ENCODE results near the gene EVI5L. TPM values are rescaled to one million over a fixed set of nuclear protein-coding genes. Genes with fewer than 3 reads are reported as not detected.
"Not testable (repeated sequence)": the region's sequence is repeated elsewhere in the genome, so short reads cannot be mapped to it uniquely, and the experiment has no call there.

Gene EVI5L
- 19.0 and 24.5 TPM in 2 replicates for total RNA-seq (2014; rRNA removed; shearing (Covaris generic))

GRCh38 chr19:7829561-7830271 lies at the start of gene EVI5L:
TSS of gene EVI5L (plus strand) at chr19:7830218. CDS start at chr19:7846543, 16,325 bp downstream.
- DNase-seq (ENCODE audit: low spot score) = peak; percentile 100
- in situ Hi-C loops (cut with HindIII; ENCODE audit: low sequenced_read_pairs) = no loop called here

GRCh38 chr19:7781157-7781556 lies 48.9 kb upstream of the EVI5L start:
- in situ Hi-C loops (cut with HindIII; ENCODE audit: low sequenced_read_pairs) = no loop called here
- DNase-seq (ENCODE audit: low spot score) = no peak

- DNase-seq (ENCODE audit: low spot score) = peak; percentile 73
- in situ Hi-C loops (cut with HindIII; ENCODE audit: low sequenced_read_pairs) = no loop called here
These were observed 46.0 kb upstream of the EVI5L start for GRCh38 chr19:7783991-7784423.

- in situ Hi-C loops (cut with HindIII; ENCODE audit: low sequenced_read_pairs) = no loop called here
- DNase-seq (ENCODE audit: low spot score) = no peak
These were observed 45.2 kb upstream of the EVI5L start for GRCh38 chr19:7784856-7785255.

GRCh38 chr19:7787141-7787540 lies 42.9 kb upstream of the EVI5L start:
- in situ Hi-C loops (cut with HindIII; ENCODE audit: low sequenced_read_pairs) = no loop called here
- DNase-seq (ENCODE audit: low spot score) = peak; percentile 95

GRCh38 chr19:7787602-7788177 lies 42.3 kb upstream of the EVI5L start:
- DNase-seq (ENCODE audit: low spot score) = no peak

GRCh38 chr19:7788178-7788932 lies 41.7 kb upstream of the EVI5L start:
- DNase-seq (ENCODE audit: low spot score) = peak; percentile 56
- in situ Hi-C loops (cut with HindIII; ENCODE audit: low sequenced_read_pairs) = no loop called here

More at GRCh38 chr19:7787602-7788177, 42.3 kb upstream of the EVI5L start:
- in situ Hi-C loops (cut with HindIII; ENCODE audit: low sequenced_read_pairs) = no loop called here

GRCh38 chr19:7788933-7789323 lies 41.1 kb upstream of the EVI5L start:
- no peak for DNase-seq (ENCODE audit: low spot score)
- in situ Hi-C loops (cut with HindIII; ENCODE audit: low sequenced_read_pairs) = no loop called here

GRCh38 chr19:7789447-7789846 lies 40.6 kb upstream of the EVI5L start:
- no peak for DNase-seq (ENCODE audit: low spot score)
- in situ Hi-C loops (cut with HindIII; ENCODE audit: low sequenced_read_pairs) = no loop called here

- in situ Hi-C loops (cut with HindIII; ENCODE audit: low sequenced_read_pairs) = no loop called here
- DNase-seq (ENCODE audit: low spot score) = no peak
These were observed 39.6 kb upstream of the EVI5L start for GRCh38 chr19:7790416-7790815.

GRCh38 chr19:7792281-7792680 lies 37.7 kb upstream of the EVI5L start:
- in situ Hi-C loops (cut with HindIII; ENCODE audit: low sequenced_read_pairs) = no loop called here
- DNase-seq (ENCODE audit: low spot score) = peak; percentile 41

GRCh38 chr19:7792701-7793100 lies 37.3 kb upstream of the EVI5L start:
- in situ Hi-C loops (cut with HindIII; ENCODE audit: low sequenced_read_pairs) = not testable (repeated sequence)
- DNase-seq (ENCODE audit: low spot score) = peak; percentile 83

- no peak for DNase-seq (ENCODE audit: low spot score)
- in situ Hi-C loops (cut with HindIII; ENCODE audit: low sequenced_read_pairs) = no loop called here
These were observed 36.5 kb upstream of the EVI5L start for GRCh38 chr19:7793493-7793892.

- in situ Hi-C loops (cut with HindIII; ENCODE audit: low sequenced_read_pairs) = no loop called here
- no peak for DNase-seq (ENCODE audit: low spot score)
These were observed 34.4 kb upstream of the EVI5L start for GRCh38 chr19:7795555-7796161.

- in situ Hi-C loops (cut with HindIII; ENCODE audit: low sequenced_read_pairs) = no loop called here
- peak; percentile 89 for DNase-seq (ENCODE audit: low spot score)
These were observed 30.2 kb upstream of the EVI5L start for GRCh38 chr19:7799640-7800355.

- in situ Hi-C loops (cut with HindIII; ENCODE audit: low sequenced_read_pairs) = no loop called here
- no peak for DNase-seq (ENCODE audit: low spot score)
These were observed 28.9 kb upstream of the EVI5L start for GRCh38 chr19:7801020-7801570.

GRCh38 chr19:7806234-7806633 lies 23.8 kb upstream of the EVI5L start:
- DNase-seq (ENCODE audit: low spot score) = no peak
- in situ Hi-C loops (cut with HindIII; ENCODE audit: low sequenced_read_pairs) = no loop called here

GRCh38 chr19:7806876-7807275 lies 23.1 kb upstream of the EVI5L start:
- DNase-seq (ENCODE audit: low spot score) = no peak
- in situ Hi-C loops (cut with HindIII; ENCODE audit: low sequenced_read_pairs) = no loop called here

- DNase-seq (ENCODE audit: low spot score) = no peak
- in situ Hi-C loops (cut with HindIII; ENCODE audit: low sequenced_read_pairs) = no loop called here
These were observed 21.9 kb upstream of the EVI5L start for GRCh38 chr19:7808108-7808507.
